ENCODE results near the gene FXR1. TPM values are rescaled to one million over a fixed set of nuclear protein-coding genes. Genes with fewer than 3 reads are reported as not detected.

Gene FXR1
- total RNA-seq, 1 experiment from 2014 or later, result 215 TPM

GRCh38 chr3:180989291-180990163, 77.1 kb downstream of the FXR1 start, which contains the start of gene DNAJC19:
TSS of gene DNAJC19 (minus strand) at chr3:180989736. CDS start at chr3:180989602, 134 bp downstream.
- Histone ChIP-seq H3K9me2 (ENCODE audit: insufficient read depth) (no peaks in the 10 kb centered on the region), H4K20me1 (ENCODE audit: insufficient read depth) (no peaks in the 10 kb centered on the region), H3K36me3 (ENCODE audit: control insufficient read depth in 1 of 2, insufficient read depth in 2 of 2, low read length in 2 of 2) (0 out of 4 replicates have a peak, but pooled peaks cover 0 to 2% of the 10 kb centered on the region in 2 experiments), H2AFZ (ENCODE audit: low read depth, low read length, poor library complexity, severe bottlenecking) (peak within 1 kb of the TSS; percentile 85), H3K4me2 (ENCODE audit: low read length) (peak within 1 kb of the TSS; percentile 86), H3K79me2 (ENCODE audit: insufficient read depth, low read length) (peaks cover 13% of the 10 kb centered on the region), H3K4me3 (replicated peaks in 1 of 2; ENCODE audit: low read depth in 1 of 2, low read length in 2 of 2) (peak within 1 kb of the TSS; percentile 71 to 78), H3K27ac (ENCODE audit: low read depth, low read length) (peak within 1 kb of the TSS; percentile 71), H3K4me1 (ENCODE audit: control insufficient read depth in 1 of 2, insufficient read depth in 2 of 2, low read length in 2 of 2) (peaks cover 7 to 9% of the 10 kb centered on the region in 2 experiments; a peak in 2 of 4 replicates), H3K9me3 (ENCODE audit: control insufficient read depth in 1 of 2, insufficient read depth in 1 of 2, low read depth in 1 of 2, low read length in 2 of 2) (no peaks in the 10 kb centered on the region), H3K9ac (ENCODE audit: low read length) (peak within 1 kb of the TSS; percentile 71), H3K27me3 (ENCODE audit: insufficient read depth, low read length) (peaks cover 18% of the 10 kb centered on the region; the same call in 1 of the 2 replicates)
- ChIA-PET CTCF (interaction anchor here (1.0 kb wide), 1 partner anchor 77 kb away, joined by 4 read pairs; the partner anchor contains the start of gene FXR1), RAD21 (ENCODE audit: low non-redundant PET in 1 of 2, low total read pairs in 2 of 2, uncharacterized antibody in 2 of 2, unreplicated experiment in 2 of 2) (no interaction called here), POLR2A (no interaction called here)
- ATAC-seq, result peak; percentile 94
- intact Hi-C loops (cut with micrococcal nuclease), result no loop called here
- DNase-seq (ENCODE audit: low read depth, low spot score), result peak; percentile 96
- BruUV-seq (replicated peaks), result TSS peak; percentile 66
- TF ChIP-seq POLR2AphosphoS5 (IDR thresholded peaks at IDR 0.05; ENCODE audit: low read depth, low read length), result peak; percentile 98
- TF ChIP-seq SRF (IDR thresholded peaks at IDR 0.05; ENCODE audit: low read depth), result no peak
- peak; percentile 96 for TF ChIP-seq SIN3A (IDR thresholded peaks at IDR 0.05; ENCODE audit: low read depth)
- TF ChIP-seq EZH2phosphoT487 (IDR thresholded peaks at IDR 0.05; ENCODE audit: borderline replicate concordance), result no peak
- TF ChIP-seq ZNF274 (IDR thresholded peaks at IDR 0.05; ENCODE audit: low read depth, low read length), result no peak
- TF ChIP-seq, protein P1, sequence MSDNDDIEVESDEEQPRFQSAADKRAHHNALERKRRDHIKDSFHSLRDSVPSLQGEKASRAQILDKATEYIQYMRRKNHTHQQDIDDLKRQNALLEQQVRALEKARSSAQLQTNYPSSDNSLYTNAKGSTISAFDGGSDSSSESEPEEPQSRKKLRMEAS (IDR thresholded peaks at IDR 0.05), result peak; percentile 89
- no peak for TF ChIP-seq ELF1 (IDR thresholded peaks at IDR 0.05; ENCODE audit: borderline replicate concordance, low read depth)
- TF ChIP-seq YY1 (IDR thresholded peaks at IDR 0.05; ENCODE audit: extremely low read depth, insufficient replicate concordance, low read depth, low read length), result peak; percentile 62
- TF ChIP-seq SP1 (IDR thresholded peaks at IDR 0.05; ENCODE audit: low read depth), result peak; percentile 74
- no peak for TF ChIP-seq JUND (IDR thresholded peaks at IDR 0.05)
- no peak for TF ChIP-seq ATF3 (IDR thresholded peaks at IDR 0.05)
- peak; percentile 66 for TF ChIP-seq TCF7L2 (IDR thresholded peaks at IDR 0.05; ENCODE audit: borderline replicate concordance, extremely low read depth, insufficient read depth, insufficient read length)
- no peak for TF ChIP-seq EGR1 (IDR thresholded peaks at IDR 0.05; ENCODE audit: low read depth)
- 0 out of 2 replicates have a peak, but pooled peaks have one; percentile 74 for TF ChIP-seq CBX3 (IDR thresholded peaks at IDR 0.05; ENCODE audit: low read depth)
- TF ChIP-seq ZFX (IDR thresholded peaks at IDR 0.05), result peak; percentile 83
- TF ChIP-seq RAD21 (IDR thresholded peaks at IDR 0.05; ENCODE audit: low read depth), result no peak
- peak; percentile 48 for TF ChIP-seq CEBPB (IDR thresholded peaks at IDR 0.05; ENCODE audit: low read depth)
- TF ChIP-seq FOSL1 (IDR thresholded peaks at IDR 0.05; ENCODE audit: low read depth), result no peak
- TF ChIP-seq, protein P2, sequence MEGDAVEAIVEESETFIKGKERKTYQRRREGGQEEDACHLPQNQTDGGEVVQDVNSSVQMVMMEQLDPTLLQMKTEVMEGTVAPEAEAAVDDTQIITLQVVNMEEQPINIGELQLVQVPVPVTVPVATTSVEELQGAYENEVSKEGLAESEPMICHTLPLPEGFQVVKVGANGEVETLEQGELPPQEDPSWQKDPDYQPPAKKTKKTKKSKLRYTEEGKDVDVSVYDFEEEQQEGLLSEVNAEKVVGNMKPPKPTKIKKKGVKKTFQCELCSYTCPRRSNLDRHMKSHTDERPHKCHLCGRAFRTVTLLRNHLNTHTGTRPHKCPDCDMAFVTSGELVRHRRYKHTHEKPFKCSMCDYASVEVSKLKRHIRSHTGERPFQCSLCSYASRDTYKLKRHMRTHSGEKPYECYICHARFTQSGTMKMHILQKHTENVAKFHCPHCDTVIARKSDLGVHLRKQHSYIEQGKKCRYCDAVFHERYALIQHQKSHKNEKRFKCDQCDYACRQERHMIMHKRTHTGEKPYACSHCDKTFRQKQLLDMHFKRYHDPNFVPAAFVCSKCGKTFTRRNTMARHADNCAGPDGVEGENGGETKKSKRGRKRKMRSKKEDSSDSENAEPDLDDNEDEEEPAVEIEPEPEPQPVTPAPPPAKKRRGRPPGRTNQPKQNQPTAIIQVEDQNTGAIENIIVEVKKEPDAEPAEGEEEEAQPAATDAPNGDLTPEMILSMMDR (IDR thresholded peaks at IDR 0.05 in 2 of 3, conservative IDR thresholded peaks at IDR 0.05 in 1 of 3; ENCODE audit: borderline replicate concordance in 1 of 3, insufficient read depth in 1 of 3, low read depth in 2 of 3, low read length in 2 of 3), result no peak
- peak; percentile 54 for TF ChIP-seq POLR2A (IDR thresholded peaks at IDR 0.05; ENCODE audit: borderline replicate concordance, extremely low read depth, insufficient read depth, insufficient read length)
- TF ChIP-seq, protein P3, sequence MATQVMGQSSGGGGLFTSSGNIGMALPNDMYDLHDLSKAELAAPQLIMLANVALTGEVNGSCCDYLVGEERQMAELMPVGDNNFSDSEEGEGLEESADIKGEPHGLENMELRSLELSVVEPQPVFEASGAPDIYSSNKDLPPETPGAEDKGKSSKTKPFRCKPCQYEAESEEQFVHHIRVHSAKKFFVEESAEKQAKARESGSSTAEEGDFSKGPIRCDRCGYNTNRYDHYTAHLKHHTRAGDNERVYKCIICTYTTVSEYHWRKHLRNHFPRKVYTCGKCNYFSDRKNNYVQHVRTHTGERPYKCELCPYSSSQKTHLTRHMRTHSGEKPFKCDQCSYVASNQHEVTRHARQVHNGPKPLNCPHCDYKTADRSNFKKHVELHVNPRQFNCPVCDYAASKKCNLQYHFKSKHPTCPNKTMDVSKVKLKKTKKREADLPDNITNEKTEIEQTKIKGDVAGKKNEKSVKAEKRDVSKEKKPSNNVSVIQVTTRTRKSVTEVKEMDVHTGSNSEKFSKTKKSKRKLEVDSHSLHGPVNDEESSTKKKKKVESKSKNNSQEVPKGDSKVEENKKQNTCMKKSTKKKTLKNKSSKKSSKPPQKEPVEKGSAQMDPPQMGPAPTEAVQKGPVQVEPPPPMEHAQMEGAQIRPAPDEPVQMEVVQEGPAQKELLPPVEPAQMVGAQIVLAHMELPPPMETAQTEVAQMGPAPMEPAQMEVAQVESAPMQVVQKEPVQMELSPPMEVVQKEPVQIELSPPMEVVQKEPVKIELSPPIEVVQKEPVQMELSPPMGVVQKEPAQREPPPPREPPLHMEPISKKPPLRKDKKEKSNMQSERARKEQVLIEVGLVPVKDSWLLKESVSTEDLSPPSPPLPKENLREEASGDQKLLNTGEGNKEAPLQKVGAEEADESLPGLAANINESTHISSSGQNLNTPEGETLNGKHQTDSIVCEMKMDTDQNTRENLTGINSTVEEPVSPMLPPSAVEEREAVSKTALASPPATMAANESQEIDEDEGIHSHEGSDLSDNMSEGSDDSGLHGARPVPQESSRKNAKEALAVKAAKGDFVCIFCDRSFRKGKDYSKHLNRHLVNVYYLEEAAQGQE (IDR thresholded peaks at IDR 0.05; ENCODE audit: low read depth), result no peak
- TF ChIP-seq EZH2 (IDR thresholded peaks at IDR 0.05), result no peak

Measured in HCT116 (cell line).